Activated CD8-positive, alpha-beta T cell treated with anti-CD3 and anti-CD28 coated beads for 36 hours (primary cell): ENCODE data around the gene TASL. TPM values are rescaled to one million over a fixed set of nuclear protein-coding genes. Genes with fewer than 3 reads are reported as not detected.

Experiments used
- ATAC-seq: fragments of 200-7000 bp; cut with Tn5 transposase; one replicate; pipeline ENCODE4 v1.10.0; 2021; ENCODE audit warnings: mild to moderate bottlenecking, moderate library complexity
- CTCF ChIA-PET: fragments of 350-600 bp; sonication (Branson Sonifier 250); formaldehyde crosslinking; loops from one replicate; lab custom pipeline; 2021; ENCODE audit warnings: antibody characterized with exemption; lab: Charles Lee
- POLR2A ChIA-PET: fragments of 350-600 bp; sonication (Branson Sonifier 250); formaldehyde crosslinking; loops from one replicate; lab custom pipeline; 2021; ENCODE audit warnings: antibody characterized with exemption; lab: Charles Lee
- DNase-seq: peaks from one replicate; pipeline ENCODE4 v3.0.0-alpha.2; 2020
- H3K27ac Mint-ChIP-seq: one replicate; pipeline ENCODE4 v1.8.0; 2021; ENCODE audit warnings: mild to moderate bottlenecking, mixed read lengths
- H3K27me3 Mint-ChIP-seq: one replicate; pipeline ENCODE4 v1.8.0; 2021; ENCODE audit warnings: mixed read lengths
- H3K36me3 Mint-ChIP-seq: one replicate; pipeline ENCODE4 v1.8.0; 2021; ENCODE audit warnings: low read depth, mixed read lengths
- H3K4me1 Mint-ChIP-seq: one replicate; pipeline ENCODE4 v1.8.0; 2021; ENCODE audit warnings: low read depth, mixed read lengths
- H3K4me3 Mint-ChIP-seq: one replicate; pipeline ENCODE4 v1.8.0; 2021; ENCODE audit warnings: mild to moderate bottlenecking, moderate library complexity, mixed read lengths
- H3K9me3 Mint-ChIP-seq: one replicate; pipeline ENCODE4 v1.8.0; 2021; ENCODE audit warnings: mixed read lengths
- CTCF ChIP-seq: fragments of 200-600 bp; IDR thresholded peaks from one replicate; pipeline ENCODE4 v1.8.0; 2022; ENCODE audit warnings: antibody characterized with exemption, mild to moderate bottlenecking
- intact Hi-C: fragments of 100-400 bp; cut with micrococcal nuclease; formaldehyde crosslinking; loops from one replicate; pipeline ENCODE4 v1.10.0; 2022
- total RNA-seq, 2 experiments: library from RNA; stranded (reverse); gene quantifications; one replicate each; pipeline ENCODE4 v1.2.3, GENCODE V29; 2021

Gene TASL
- total RNA-seq, 2 experiments from 2014 or later: 1.7 TPM

GRCh38 chrX:30592831-30593230 lies 15.3 kb upstream of the TASL start:
- no peak for TF ChIP-seq CTCF
- POLR2A ChIA-PET: no interaction called here
- ATAC-seq: no peak
- no peaks in the 10 kb centered on the region for H3K9me3 Mint-ChIP-seq
- DNase-seq: no peak
- CTCF ChIA-PET: interaction anchor here (3.7 kb wide), 1 partner anchor 22 kb away, joined by 30 read pairs; no protein-coding TSS in a partner anchor
- no peaks in the 10 kb centered on the region for H3K36me3 Mint-ChIP-seq
- no peak overlapping the region for H3K4me3 Mint-ChIP-seq
- H3K27me3 Mint-ChIP-seq: no peaks in the 10 kb centered on the region
- intact Hi-C loops: no loop called here
- H3K27ac Mint-ChIP-seq: no peak overlapping the region
- H3K4me1 Mint-ChIP-seq: peaks cover 14% of the 10 kb centered on the region

GRCh38 chrX:30590368-30590767 lies 12.8 kb upstream of the TASL start:
- ATAC-seq: no peak
- ChIA-PET CTCF (no interaction called here), POLR2A (no interaction called here)
- Mint-ChIP-seq H3K27me3 (no peaks in the 10 kb centered on the region), H3K27ac (no peak overlapping the region), H3K9me3 (no peaks in the 10 kb centered on the region), H3K4me1 (peaks cover 3% of the 10 kb centered on the region), H3K4me3 (no peak overlapping the region), H3K36me3 (no peaks in the 10 kb centered on the region)
- intact Hi-C loops: no loop called here
- TF ChIP-seq CTCF: no peak
- DNase-seq: no peak

- H3K9me3 Mint-ChIP-seq: no peaks in the 10 kb centered on the region
Measured at GRCh38 chrX:30589146-30589888, 11.8 kb upstream of the TASL start.

GRCh38 chrX:30586516-30586915 lies 8.9 kb upstream of the TASL start:
- ATAC-seq: no peak
- no peaks in the 10 kb centered on the region for H3K9me3 Mint-ChIP-seq

More at GRCh38 chrX:30589146-30589888, 11.8 kb upstream of the TASL start:
- no peaks in the 10 kb centered on the region for H3K27me3 Mint-ChIP-seq
- intact Hi-C loops: no loop called here
- no peaks in the 10 kb centered on the region for H3K36me3 Mint-ChIP-seq
- H3K27ac Mint-ChIP-seq: no peak overlapping the region
- no peak for DNase-seq
- no peak for ATAC-seq
- ChIA-PET POLR2A (no interaction called here), CTCF (no interaction called here)
- no peak overlapping the region for H3K4me3 Mint-ChIP-seq
- H3K4me1 Mint-ChIP-seq: peaks cover 3% of the 10 kb centered on the region
- no peak for TF ChIP-seq CTCF

More at GRCh38 chrX:30586516-30586915, 8.9 kb upstream of the TASL start:
- POLR2A ChIA-PET: no interaction called here
- no peak for DNase-seq
- CTCF ChIA-PET: interaction anchor here (0.6 to 1.0 kb wide), 2 partner anchors 10 to 15 kb away, joined by 3 read pairs; no protein-coding TSS in a partner anchor
- TF ChIP-seq CTCF: no peak
- H3K4me1 Mint-ChIP-seq: peaks cover 3% of the 10 kb centered on the region
- H3K4me3 Mint-ChIP-seq: no peak overlapping the region
- no peaks in the 10 kb centered on the region for H3K36me3 Mint-ChIP-seq
- intact Hi-C loops: no loop called here
- H3K27ac Mint-ChIP-seq: no peak overlapping the region
- no peaks in the 10 kb centered on the region for H3K27me3 Mint-ChIP-seq
